HG03521 (cell line): ENCODE measurements around the gene WDFY3.

ENCODE experiments used
- ATAC-seq: cut with Tn5 transposase; IDR thresholded peaks from one replicate; pipeline ENCODE4 v1.9.1; 2021; ENCODE audit warnings: mild to moderate bottlenecking, moderate library complexity; ENCODE audit not compliant: unreplicated experiment

The WDFY3 gene

GRCh38 chr4:84954982-84955567 is 11.4 kb downstream of the WDFY3 start:
- ATAC-seq, result no peak

- no peak for ATAC-seq
These were observed 13.7 kb downstream of the WDFY3 start for GRCh38 chr4:84952776-84953175.

- no peak for ATAC-seq
These were observed 14.5 kb downstream of the WDFY3 start for GRCh38 chr4:84952004-84952403.

GRCh38 chr4:84948056-84948455 is 18.4 kb downstream of the WDFY3 start:
- ATAC-seq, result no peak

GRCh38 chr4:84944947-84945346 is 21.5 kb downstream of the WDFY3 start:
- ATAC-seq, result no peak

GRCh38 chr4:84940960-84941359 is 25.5 kb downstream of the WDFY3 start:
- ATAC-seq, result no peak

- ATAC-seq, result no peak
These were observed 27.4 kb downstream of the WDFY3 start for GRCh38 chr4:84939113-84939512.

GRCh38 chr4:84938316-84938715 is 28.2 kb downstream of the WDFY3 start:
- no peak for ATAC-seq

- no peak for ATAC-seq
These were observed 29.0 kb downstream of the WDFY3 start for GRCh38 chr4:84937381-84937977.

- no peak for ATAC-seq
These were observed 30.4 kb downstream of the WDFY3 start for GRCh38 chr4:84936123-84936522.

- ATAC-seq, result no peak
These were observed 34.0 kb downstream of the WDFY3 start for GRCh38 chr4:84932462-84932861.

- no peak for ATAC-seq
These were observed 34.5 kb downstream of the WDFY3 start for GRCh38 chr4:84931961-84932360.

- ATAC-seq, result no peak
These were observed 35.2 kb downstream of the WDFY3 start for GRCh38 chr4:84931274-84931673.

GRCh38 chr4:84928089-84928488 is 38.4 kb downstream of the WDFY3 start:
- no peak for ATAC-seq

- no peak for ATAC-seq
These were observed 39.1 kb downstream of the WDFY3 start for GRCh38 chr4:84927428-84927827.

- no peak for ATAC-seq
These were observed 40.9 kb downstream of the WDFY3 start for GRCh38 chr4:84925558-84925957.

- no peak for ATAC-seq
These were observed 42.1 kb downstream of the WDFY3 start for GRCh38 chr4:84924434-84924833.

- no peak for ATAC-seq
These were observed 45.9 kb downstream of the WDFY3 start for GRCh38 chr4:84920617-84921016.

- no peak for ATAC-seq
These were observed 48.5 kb downstream of the WDFY3 start for GRCh38 chr4:84917869-84918600.

- no peak for ATAC-seq
These were observed 49.2 kb downstream of the WDFY3 start for GRCh38 chr4:84917086-84917821.

- ATAC-seq, result no peak
These were observed 50.3 kb downstream of the WDFY3 start for GRCh38 chr4:84916227-84916626.

- ATAC-seq, result no peak
These were observed 51.1 kb downstream of the WDFY3 start for GRCh38 chr4:84915396-84915780.
